ENCODE results near the gene STIM2.

The STIM2 gene

GRCh38 chr4:26953366-26953765, 92.7 kb downstream of the STIM2 start:
- no peaks in the 10 kb centered on the region for H3K4me1 ChIP-seq (ENCODE audit: low read length)
- H4K20me1 ChIP-seq (ENCODE audit: insufficient read depth, low read length): no peaks in the 10 kb centered on the region
- no peaks in the 10 kb centered on the region for H3K27me3 ChIP-seq (replicated peaks; ENCODE audit: insufficient read depth, low read length)
- DNase-seq: no peak
- H3K9me3 ChIP-seq (replicated peaks; ENCODE audit: insufficient read depth, low read length): no peaks in the 10 kb centered on the region
- TF ChIP-seq CTCF (IDR thresholded peaks at IDR 0.05; ENCODE audit: low read length) (no peak), EZH2 (optimal IDR thresholded peaks at IDR 0.05; ENCODE audit: low read depth, low read length) (no peak), EZH2phosphoT487 (IDR thresholded peaks at IDR 0.05; ENCODE audit: low read length) (no peak)
- no peak overlapping the region for H3K9ac ChIP-seq (ENCODE audit: low read length)
- H3K4me2 ChIP-seq (ENCODE audit: low read depth, low read length): no peak overlapping the region
- H3K79me2 ChIP-seq (ENCODE audit: low read length): no peaks in the 10 kb centered on the region
- no peak overlapping the region for H3K27ac ChIP-seq (ENCODE audit: low read length)
- no peak overlapping the region for H2AFZ ChIP-seq (ENCODE audit: low read length)
- no peaks in the 10 kb centered on the region for H3K36me3 ChIP-seq (replicated peaks; ENCODE audit: insufficient read depth, low read length)
- no peaks in the 10 kb centered on the region for H3F3A ChIP-seq (ENCODE audit: insufficient read depth, low read length)
- no peaks in the 10 kb centered on the region for H3K9me2 ChIP-seq (replicated peaks; ENCODE audit: insufficient read depth, low read length)
- no peak overlapping the region for H3K4me3 ChIP-seq (ENCODE audit: low read length)

GRCh38 chr4:26953770-26954423, 93.3 kb downstream of the STIM2 start:
- no peaks in the 10 kb centered on the region for H4K20me1 ChIP-seq (ENCODE audit: insufficient read depth, low read length)
- TF ChIP-seq CTCF (IDR thresholded peaks at IDR 0.05; ENCODE audit: low read length): no peak
- TF ChIP-seq EZH2 (optimal IDR thresholded peaks at IDR 0.05; ENCODE audit: low read depth, low read length): no peak
- TF ChIP-seq EZH2phosphoT487 (IDR thresholded peaks at IDR 0.05; ENCODE audit: low read length): no peak
- no peak overlapping the region for H3K4me3 ChIP-seq (ENCODE audit: low read length)
- no peak for DNase-seq
- no peak overlapping the region for H2AFZ ChIP-seq (ENCODE audit: low read length)
- no peak overlapping the region for H3K9ac ChIP-seq (ENCODE audit: low read length)
- H3K9me3 ChIP-seq (replicated peaks; ENCODE audit: insufficient read depth, low read length): no peaks in the 10 kb centered on the region
- no peaks in the 10 kb centered on the region for H3K36me3 ChIP-seq (replicated peaks; ENCODE audit: insufficient read depth, low read length)
- H3K4me1 ChIP-seq (ENCODE audit: low read length): no peaks in the 10 kb centered on the region
- H3K27ac ChIP-seq (ENCODE audit: low read length): no peak overlapping the region
- H3K9me2 ChIP-seq (replicated peaks; ENCODE audit: insufficient read depth, low read length): no peaks in the 10 kb centered on the region
- H3F3A ChIP-seq (ENCODE audit: insufficient read depth, low read length): no peaks in the 10 kb centered on the region
- H3K4me2 ChIP-seq (ENCODE audit: low read depth, low read length): no peak overlapping the region
- H3K27me3 ChIP-seq (replicated peaks; ENCODE audit: insufficient read depth, low read length): no peaks in the 10 kb centered on the region
- no peaks in the 10 kb centered on the region for H3K79me2 ChIP-seq (ENCODE audit: low read length)

GRCh38 chr4:26955241-26955640, 94.6 kb downstream of the STIM2 start:
- H3K4me2 ChIP-seq (ENCODE audit: low read depth, low read length): no peak overlapping the region
- no peaks in the 10 kb centered on the region for H3K4me1 ChIP-seq (ENCODE audit: low read length)
- no peak overlapping the region for H3K9ac ChIP-seq (ENCODE audit: low read length)
- H3K4me3 ChIP-seq (ENCODE audit: low read length): no peak overlapping the region
- H3K27me3 ChIP-seq (replicated peaks; ENCODE audit: insufficient read depth, low read length): no peaks in the 10 kb centered on the region
- H2AFZ ChIP-seq (ENCODE audit: low read length): no peak overlapping the region
- H3K27ac ChIP-seq (ENCODE audit: low read length): no peak overlapping the region
- no peaks in the 10 kb centered on the region for H3K9me2 ChIP-seq (replicated peaks; ENCODE audit: insufficient read depth, low read length)
- no peak for DNase-seq
- no peaks in the 10 kb centered on the region for H3K9me3 ChIP-seq (replicated peaks; ENCODE audit: insufficient read depth, low read length)
- TF ChIP-seq CTCF (IDR thresholded peaks at IDR 0.05; ENCODE audit: low read length): no peak
- TF ChIP-seq EZH2phosphoT487 (IDR thresholded peaks at IDR 0.05; ENCODE audit: low read length): no peak
- TF ChIP-seq EZH2 (optimal IDR thresholded peaks at IDR 0.05; ENCODE audit: low read depth, low read length): no peak
- H3F3A ChIP-seq (ENCODE audit: insufficient read depth, low read length): no peaks in the 10 kb centered on the region
- H3K36me3 ChIP-seq (replicated peaks; ENCODE audit: insufficient read depth, low read length): no peaks in the 10 kb centered on the region
- H4K20me1 ChIP-seq (ENCODE audit: insufficient read depth, low read length): no peaks in the 10 kb centered on the region
- no peaks in the 10 kb centered on the region for H3K79me2 ChIP-seq (ENCODE audit: low read length)

Data from MM.1S (cell line).